Sigmoid colon (tissue), 7 donors: Measurements from ENCODE around the gene PIGW. TPM values are rescaled to one million over a fixed set of nuclear protein-coding genes. Genes with fewer than 3 reads are reported as not detected.

Source experiments
- DNase-seq: peaks from one replicate; pipeline ENCODE4 v3.0.0-alpha.2; 2019
- H3K27ac ChIP-seq, 4 donors: fragments of 200-600 bp; sonication (generic); one replicate each; pipeline ENCODE4 v1.5.1; 2016 to 2019; ENCODE audit warnings: mild to moderate bottlenecking in 1 of 4
- H3K27me3 ChIP-seq, 3 donors: fragments of 200-600 bp; sonication (generic); one replicate each; pipeline ENCODE4 v1.5.1; 2019; ENCODE audit warnings: mild to moderate bottlenecking in 1 of 3
- H3K36me3 ChIP-seq, 4 donors: fragments of 200-600 bp; sonication (generic); one replicate each; pipeline ENCODE4 v1.5.1; 2016 to 2019
- H3K4me1 ChIP-seq, 4 donors: fragments of 200-600 bp; sonication (generic); one replicate each; pipeline ENCODE4 v1.5.1; 2017 to 2019
- H3K4me3 ChIP-seq, 4 donors: fragments of 200-600 bp; sonication (generic); one replicate each; pipeline ENCODE4 v1.5.1; 2017 to 2019; ENCODE audit warnings: mild to moderate bottlenecking in 2 of 4, moderate library complexity in 1 of 4
- H3K9me3 ChIP-seq, 4 donors: fragments of 200-600 bp in 3 of 4; sonication (generic) in 3 of 4; one replicate each; pipeline versions ENCODE4 v1.5.1 to v1.6.1; 2013 to 2019
- CTCF ChIP-seq, 4 experiments: fragments of 450-650 bp in 3 of 4; fragments of 200-600 bp in 1 of 4; IDR thresholded peaks; one replicate each; pipeline ENCODE4 v1.5.1; 2016 to 2019; ENCODE audit warnings: antibody characterized with exemption in 4 of 4, mild to moderate bottlenecking in 3 of 4, moderate library complexity in 2 of 4
- EP300 ChIP-seq, 4 donors: sonication (generic); formaldehyde crosslinking; IDR thresholded peaks; one replicate each; pipeline ENCODE4 v1.6.1; 2017; ENCODE audit warnings: antibody characterized with exemption in 4 of 4
- POLR2A ChIP-seq, 2 donors: fragments of 450-650 bp; IDR thresholded peaks; one replicate each; pipeline ENCODE4 v1.6.1; 2016; ENCODE audit warnings: antibody characterized with exemption in 2 of 2, mild to moderate bottlenecking in 2 of 2, moderate library complexity in 2 of 2
- POLR2AphosphoS5 ChIP-seq, 4 donors: sonication (generic); formaldehyde crosslinking; IDR thresholded peaks; one replicate each; pipeline ENCODE4 v1.6.1; 2017; ENCODE audit warnings: antibody characterized with exemption in 4 of 4
- WGBS, 2 donors: extraction: QIAGEN DNeasy Blood & Tissue Kit; methylation state at CpG; one replicate each; pipeline ENCODE4 v1.1.7; 2013; 5-methylcytosine and 5-hydroxymethylcytosine counted together
- intact Hi-C: fragments of 100-400 bp; cut with DNase I; formaldehyde crosslinking; loops from one replicate; pipeline ENCODE4 v1.15.1; 2023
- polyA plus RNA-seq, 3 donors: library from polyadenylated mRNA; stranded (reverse); fragments of 200-250 nt; gene quantifications; one replicate each; pipeline ENCODE4 v1.2.3, GENCODE V29; 2013
- total RNA-seq, 4 donors: library from RNA; depleted of rRNA; stranded (reverse); fragments of >200 nt; gene quantifications; one replicate each; pipeline ENCODE4 v1.1.0, GENCODE V29; 2016
- donor health status: healthy with polysubstance abuse.
- donor health status: Bipolar disorder and iron deficiency.
- donor health status: healthy.

The PIGW gene
- total and polyA plus RNA-seq, 7 donors = 1.7 to 8.6 (median 3.7) TPM

GRCh38 chr17:36523113-36523512 is 11.7 kb upstream of the PIGW start:
- Histone ChIP-seq H3K4me3 (no peak overlapping the region), H3K4me1 (no peaks in the 10 kb centered on the region), H3K36me3 (peaks cover 0 to 71% (median 23%) of the 10 kb centered on the region in 4 donors), H3K27me3 (no peaks in the 10 kb centered on the region), H3K27ac (no peak overlapping the region), H3K9me3 (no peaks in the 10 kb centered on the region)
- TF ChIP-seq POLR2AphosphoS5 (IDR thresholded peaks at IDR 0.05) (no peak), CTCF (IDR thresholded peaks at IDR 0.05) (no peak), EP300 (IDR thresholded peaks at IDR 0.05) (no peak), POLR2A (IDR thresholded peaks at IDR 0.05) (no peak)
- intact Hi-C loops = no loop called here
- no peak for DNase-seq
- 95 to 97% methylated on average over 2 of the region's 2 CpGs for WGBS, 2 donors

- Histone ChIP-seq H3K9me3 (no peaks in the 10 kb centered on the region), H3K4me3 (no peak overlapping the region), H3K36me3 (peaks cover 0 to 64% (median 23%) of the 10 kb centered on the region in 4 donors), H3K27ac (no peak overlapping the region), H3K27me3 (no peaks in the 10 kb centered on the region), H3K4me1 (no peaks in the 10 kb centered on the region)
- WGBS, 2 donors = 83 to 84% methylated on average over 4 of the region's 4 CpGs
- no peak for DNase-seq
- TF ChIP-seq CTCF (IDR thresholded peaks at IDR 0.05) (no peak), EP300 (IDR thresholded peaks at IDR 0.05) (no peak), POLR2AphosphoS5 (IDR thresholded peaks at IDR 0.05) (no peak), POLR2A (IDR thresholded peaks at IDR 0.05) (no peak)
- intact Hi-C loops = no loop called here
These were observed 10.3 kb upstream of the PIGW start for GRCh38 chr17:36524428-36524876.

- Histone ChIP-seq H3K9me3 (no peaks in the 10 kb centered on the region), H3K4me1 (no peaks in the 10 kb centered on the region), H3K4me3 (no peak overlapping the region), H3K27ac (no peak overlapping the region), H3K27me3 (no peaks in the 10 kb centered on the region), H3K36me3 (peaks cover 0 to 63% (median 23%) of the 10 kb centered on the region in 4 donors)
- intact Hi-C loops = no loop called here
- 95 to 96% methylated on average over 2 of the region's 2 CpGs for WGBS, 2 donors
- no peak for DNase-seq
- TF ChIP-seq POLR2AphosphoS5 (IDR thresholded peaks at IDR 0.05) (no peak), EP300 (IDR thresholded peaks at IDR 0.05) (no peak), POLR2A (IDR thresholded peaks at IDR 0.05) (no peak), CTCF (IDR thresholded peaks at IDR 0.05) (no peak)
These were observed 9.7 kb upstream of the PIGW start for GRCh38 chr17:36525113-36525512.

- H3K27me3 ChIP-seq = no peaks in the 10 kb centered on the region
- H3K36me3 ChIP-seq = peaks cover 0 to 56% (median 23%) of the 10 kb centered on the region in 4 donors
- H3K4me3 ChIP-seq = no peak overlapping the region
- no peak overlapping the region for H3K27ac ChIP-seq
- no peak for DNase-seq
- 95 to 96% methylated on average over 6 of the region's 6 CpGs for WGBS, 2 donors
- H3K9me3 ChIP-seq = no peaks in the 10 kb centered on the region
- TF ChIP-seq CTCF (IDR thresholded peaks at IDR 0.05) = no peak
- TF ChIP-seq POLR2AphosphoS5 (IDR thresholded peaks at IDR 0.05) = no peak
- TF ChIP-seq EP300 (IDR thresholded peaks at IDR 0.05) = no peak
- no peak for TF ChIP-seq POLR2A (IDR thresholded peaks at IDR 0.05)
- intact Hi-C loops = no loop called here
- no peaks in the 10 kb centered on the region for H3K4me1 ChIP-seq
These were observed 8.9 kb upstream of the PIGW start for GRCh38 chr17:36525888-36526287.

- H3K36me3 ChIP-seq = peaks cover 0 to 68% (median 24%) of the 10 kb centered on the region in 4 donors
- no peak for DNase-seq
- WGBS, 2 donors = 96% methylated on average over 7 of the region's 7 CpGs
- no peak overlapping the region for H3K27ac ChIP-seq
- TF ChIP-seq CTCF (IDR thresholded peaks at IDR 0.05) (no peak), POLR2A (IDR thresholded peaks at IDR 0.05) (no peak), POLR2AphosphoS5 (IDR thresholded peaks at IDR 0.05) (no peak), EP300 (IDR thresholded peaks at IDR 0.05) (no peak)
- H3K4me1 ChIP-seq = no peaks in the 10 kb centered on the region
- no peak overlapping the region for H3K4me3 ChIP-seq
- no peaks in the 10 kb centered on the region for H3K27me3 ChIP-seq
- intact Hi-C loops = no loop called here
- H3K9me3 ChIP-seq = no peaks in the 10 kb centered on the region
These were observed 7.1 kb upstream of the PIGW start for GRCh38 chr17:36527621-36528250.
